ENCODE data around the gene NHERF2. TPM values are rescaled to one million over a fixed set of nuclear protein-coding genes. Genes with fewer than 3 reads are reported as not detected.
A peak's percentile ranks its signal among the peaks of the same experiment; 100 is the strongest.

Gene NHERF2
- total RNA-seq, 1 donor from 2014 or later, result 106 TPM

GRCh38 chr16:1991135-1991551, 35.6 kb upstream of the NHERF2 start:
- no peak for DNase-seq (ENCODE audit: low spot score)

GRCh38 chr16:1991588-1991947, 35.1 kb upstream of the NHERF2 start:
- DNase-seq (ENCODE audit: low spot score), result no peak

DNA sequence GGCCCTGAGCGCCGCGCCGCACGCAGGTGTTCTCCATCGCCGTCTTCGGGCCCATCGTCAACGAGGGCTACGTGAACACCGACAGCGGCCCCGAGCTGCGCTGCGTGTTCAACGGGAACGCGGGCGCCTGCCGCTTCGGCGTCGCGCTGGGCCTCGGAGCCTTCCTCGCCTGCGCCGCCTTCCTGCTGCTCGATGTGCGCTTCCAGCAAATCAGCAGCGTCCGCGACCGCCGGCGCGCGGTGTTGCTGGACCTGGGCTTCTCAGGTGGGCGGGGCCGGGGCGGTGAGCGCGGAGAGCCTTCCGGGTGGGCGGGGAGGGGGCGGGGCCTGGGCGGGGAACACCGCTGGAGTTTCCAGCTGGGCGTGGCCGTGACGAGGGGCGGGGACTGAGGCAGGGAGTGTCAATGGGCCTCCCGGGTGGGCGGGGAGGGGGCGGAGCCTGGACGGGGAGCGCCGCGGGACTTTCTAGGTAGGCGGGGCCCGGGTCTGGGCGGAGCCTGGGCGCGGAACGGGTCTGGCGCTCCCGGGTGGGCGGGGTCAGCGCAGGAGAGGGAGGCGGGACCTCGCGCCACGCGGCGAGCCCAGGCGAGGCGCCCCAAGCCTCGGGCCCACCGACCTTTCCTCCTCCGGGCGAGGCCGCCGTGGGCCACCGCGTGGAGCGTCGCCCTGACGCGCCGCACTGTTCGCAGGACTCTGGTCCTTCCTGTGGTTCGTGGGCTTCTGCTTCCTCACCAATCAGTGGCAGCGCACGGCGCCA, 34.6 kb upstream of the NHERF2 start:
- DNase-seq (ENCODE audit: low spot score), result peak; percentile 94

DNA sequence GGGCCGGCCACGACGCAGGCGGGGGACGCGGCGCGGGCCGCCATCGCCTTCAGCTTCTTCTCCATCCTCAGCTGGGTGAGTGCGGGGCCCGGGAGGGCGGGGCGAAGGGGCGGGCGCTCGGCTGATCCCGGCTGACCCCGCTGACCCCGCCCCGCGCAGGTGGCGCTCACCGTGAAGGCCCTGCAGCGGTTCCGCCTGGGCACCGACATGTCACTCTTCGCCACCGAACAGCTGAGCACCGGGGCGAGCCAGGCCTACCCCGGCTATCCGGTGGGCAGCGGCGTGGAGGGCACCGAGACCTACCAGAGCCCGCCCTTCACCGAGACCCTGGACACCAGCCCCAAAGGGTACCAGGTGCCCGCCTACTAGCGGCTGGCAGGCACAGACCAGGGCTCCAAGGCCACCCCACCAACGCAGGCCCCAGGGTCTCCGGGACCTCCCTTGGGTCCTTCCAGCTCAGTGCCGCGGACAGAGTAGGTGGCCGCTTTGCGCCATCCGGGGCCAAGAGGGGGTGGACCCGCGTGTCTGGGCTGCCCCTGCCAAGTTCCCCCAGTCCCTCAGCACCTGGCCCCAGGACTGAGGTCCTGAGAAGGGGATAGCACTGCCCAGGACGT, 33.9 kb upstream of the NHERF2 start:
- DNase-seq (ENCODE audit: low spot score), result no peak

- DNase-seq (ENCODE audit: low spot score), result no peak
These were observed 33.0 kb upstream of the NHERF2 start for GRCh38 chr16:1993731-1994131.

- no peak for DNase-seq (ENCODE audit: low spot score)
These were observed 29.0 kb upstream of the NHERF2 start for GRCh38 chr16:1997494-1998359.

DNA sequence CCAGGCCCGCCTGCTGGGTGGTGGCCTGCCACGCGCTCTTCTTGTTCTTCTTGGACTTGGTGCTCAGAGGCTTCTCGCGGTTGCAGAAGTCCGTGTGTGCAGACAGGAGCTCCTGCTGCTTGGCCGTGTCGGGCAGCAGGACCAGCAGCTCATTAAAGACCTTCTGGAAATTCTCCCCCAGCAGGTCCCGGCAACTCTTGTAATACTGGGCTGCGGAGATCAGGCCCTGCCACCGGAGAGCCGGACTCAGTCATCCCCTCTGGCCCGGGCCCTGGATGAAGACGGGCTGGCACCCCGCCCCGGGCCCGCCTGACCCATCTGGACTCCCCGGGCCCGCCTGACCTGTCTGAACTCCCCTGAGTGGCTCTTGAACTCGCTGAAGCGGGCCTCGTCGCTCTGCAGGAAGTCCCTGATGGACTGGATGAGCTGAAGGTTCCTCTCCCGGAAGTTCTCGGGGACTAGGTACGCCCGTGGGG, 28.3 kb upstream of the NHERF2 start:
- DNase-seq (ENCODE audit: low spot score), result no peak

DNA sequence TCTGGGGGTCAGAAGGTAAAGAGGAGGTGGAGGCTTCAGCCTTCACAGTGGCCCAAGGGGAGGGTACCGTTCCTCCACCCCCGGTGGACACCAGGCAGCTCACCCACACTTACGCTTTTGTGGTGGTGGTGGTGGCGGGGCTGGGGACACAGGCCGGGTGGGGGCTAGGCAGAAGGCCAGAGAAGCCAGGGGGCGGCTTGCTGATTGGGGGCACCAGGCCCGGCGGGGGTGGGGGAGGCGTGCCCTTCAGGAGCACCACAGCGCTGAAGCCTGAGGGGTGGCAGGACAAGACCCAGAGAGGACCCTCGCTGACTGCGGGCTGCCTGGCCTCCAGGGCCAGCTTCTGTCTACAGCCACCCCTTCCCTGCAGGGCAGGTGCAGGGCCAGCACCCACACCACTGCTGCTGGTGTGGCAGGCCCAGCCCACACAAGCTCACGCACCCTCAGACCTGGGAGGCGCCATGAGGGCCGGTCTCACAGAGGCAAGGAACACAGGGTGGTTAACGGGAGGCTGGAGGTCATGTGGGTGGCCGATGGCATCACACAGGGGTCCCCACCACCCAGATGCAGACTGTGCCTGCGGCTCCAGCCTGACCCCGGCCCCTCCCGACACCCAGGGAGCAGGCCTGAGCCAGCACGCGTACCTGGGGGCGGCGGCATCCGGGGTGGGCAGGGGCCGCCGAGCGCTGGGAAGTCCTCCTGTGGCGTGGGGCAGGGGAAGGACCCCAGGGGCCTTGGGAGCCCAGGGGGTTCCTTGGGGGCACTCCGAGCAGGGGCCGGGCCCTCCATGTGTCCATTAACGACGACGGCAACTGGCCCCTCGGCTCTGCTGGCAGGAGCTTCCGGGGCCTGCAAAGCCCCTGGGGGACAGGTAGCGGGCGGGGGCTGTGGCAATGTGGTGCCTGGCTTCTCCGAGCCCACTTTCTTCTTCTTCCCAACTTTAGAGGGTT, 27.6 kb upstream of the NHERF2 start:
- no peak for DNase-seq (ENCODE audit: low spot score)

DNA sequence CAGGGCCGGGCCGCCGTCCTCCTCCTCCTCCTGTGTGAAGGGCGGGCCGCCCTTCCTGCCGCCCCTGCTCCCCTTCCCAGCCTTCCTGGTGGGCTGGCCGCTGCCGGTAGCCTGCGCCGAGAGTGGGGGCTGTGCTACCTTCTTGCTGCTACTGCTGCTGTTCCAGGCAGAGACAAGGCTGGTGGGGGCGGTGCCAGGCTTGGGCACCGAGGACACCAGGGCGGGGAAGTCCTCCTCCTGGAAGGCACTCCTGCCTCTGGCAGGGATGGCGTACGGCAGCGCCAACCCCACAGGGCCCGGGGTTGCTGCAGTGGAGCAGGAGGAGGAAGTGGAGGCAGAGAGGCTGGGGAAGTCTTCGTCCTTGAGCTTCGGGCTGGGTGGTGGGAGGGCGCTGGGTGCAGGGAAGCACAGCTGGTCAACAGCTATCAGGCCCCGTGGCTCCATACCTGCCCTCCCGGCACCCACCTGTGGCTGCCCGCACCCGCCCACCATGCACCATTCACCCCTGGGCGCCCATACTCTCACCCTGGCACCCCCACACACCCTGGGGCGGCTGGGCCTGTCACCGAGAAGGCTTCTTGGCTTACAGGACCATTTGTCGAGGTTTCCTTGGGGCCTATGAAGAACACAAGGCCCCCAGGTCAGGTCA, 26.7 kb upstream of the NHERF2 start:
- no peak for DNase-seq (ENCODE audit: low spot score)

GRCh38 chr16:2001035-2001434, 25.7 kb upstream of the NHERF2 start:
- DNase-seq (ENCODE audit: low spot score), result no peak

DNA sequence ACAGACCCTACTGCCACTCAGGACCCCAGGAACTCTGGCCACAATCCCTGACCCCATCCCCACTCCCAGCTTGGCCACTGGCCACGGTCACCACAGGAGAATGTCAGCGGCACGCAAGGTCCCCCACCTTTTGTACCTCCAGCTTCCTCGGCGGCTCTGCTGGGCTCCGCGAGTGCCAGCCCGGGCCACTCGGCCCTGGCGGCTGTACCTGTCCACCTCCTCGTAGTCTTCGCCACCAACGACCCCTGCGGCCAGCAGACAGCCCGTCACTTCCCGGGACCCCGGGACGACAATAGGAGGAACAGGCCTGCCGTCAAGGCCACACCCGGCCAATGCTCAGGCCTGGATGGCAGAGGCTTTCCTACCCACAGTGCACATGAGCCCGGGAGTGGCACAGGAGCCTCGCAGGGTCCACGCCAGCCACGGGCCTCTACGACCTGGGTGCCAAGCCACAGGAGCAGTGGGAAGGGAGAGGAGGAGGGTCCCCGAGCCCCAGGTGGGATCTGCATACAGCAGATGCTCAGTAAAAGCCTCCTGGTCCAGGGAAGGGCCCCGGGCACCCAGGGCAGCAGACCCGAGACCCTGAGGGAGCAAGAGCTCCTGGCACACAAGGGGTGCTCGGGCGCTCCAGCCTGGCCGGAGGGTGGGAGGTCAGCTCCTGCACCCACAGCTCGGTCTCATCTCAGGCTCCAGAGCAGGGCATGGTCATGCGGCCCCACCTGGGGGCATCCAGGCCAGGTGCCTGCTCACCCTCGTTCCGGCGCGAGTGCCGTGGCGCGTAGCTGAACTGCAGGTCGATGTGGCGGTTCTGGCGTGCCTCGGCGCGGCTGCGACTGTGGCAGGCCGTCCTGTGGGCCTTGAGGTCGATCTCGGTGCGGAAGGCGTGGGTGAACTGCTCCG, 25.0 kb upstream of the NHERF2 start:
- no peak for DNase-seq (ENCODE audit: low spot score)

GRCh38 chr16:2002406-2003230, 24.1 kb upstream of the NHERF2 start:
- no peak for DNase-seq (ENCODE audit: low spot score)

GRCh38 chr16:2003231-2003826, 23.4 kb upstream of the NHERF2 start:
- no peak for DNase-seq (ENCODE audit: low spot score)

GRCh38 chr16:2003827-2004641, 22.7 kb upstream of the NHERF2 start:
- DNase-seq (ENCODE audit: low spot score), result peak; percentile 84

- DNase-seq (ENCODE audit: low spot score), result no peak
These were observed 21.7 kb upstream of the NHERF2 start for GRCh38 chr16:2004795-2005517.

DNA sequence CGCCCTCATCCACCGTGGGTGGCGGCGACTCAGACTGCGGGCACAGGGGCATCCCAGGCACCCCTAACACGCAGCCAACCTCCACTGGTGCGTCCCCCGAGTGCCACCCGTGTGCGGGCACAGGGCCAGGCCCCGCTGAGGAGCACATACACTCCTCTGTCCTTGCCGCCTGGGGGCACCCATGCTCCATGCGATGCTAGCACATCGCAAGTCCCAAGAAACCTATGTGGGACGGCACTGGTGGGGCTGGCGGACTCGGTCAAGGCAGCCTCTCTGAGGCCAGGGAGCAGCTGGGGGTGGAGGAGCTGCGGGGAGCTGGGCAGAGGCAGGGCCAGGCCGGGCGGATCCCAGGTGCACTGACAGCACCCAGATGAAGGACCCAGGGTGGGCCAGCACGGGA, 21.1 kb upstream of the NHERF2 start:
- DNase-seq (ENCODE audit: low spot score), result no peak

GRCh38 chr16:2006317-2006716, 20.4 kb upstream of the NHERF2 start:
- no peak for DNase-seq (ENCODE audit: low spot score)
